SK-N-MC (cell line): Measurements from ENCODE around the gene FGF19.
"Not testable (repeated sequence)": the region's sequence is repeated elsewhere in the genome, so short reads cannot be mapped to it uniquely, and the experiment has no call there.

Source experiments
- DNase-seq: peaks from one replicate; pipeline ENCODE4 v3.0.0-alpha.2; 2011; ENCODE audit warnings: low read depth, low spot score
- H3K27ac ChIP-seq: fragments of 200-600 bp; sonication (generic); 2 replicates; pipeline ENCODE4 v1.5.1; 2016; ENCODE audit warnings: mixed run types
- H3K36me3 ChIP-seq: fragments of 200-600 bp; sonication (generic); 2 replicates; pipeline ENCODE4 v1.6.1; 2017; ENCODE audit warnings: antibody characterized with exemption, low read length, mixed read lengths; ENCODE audit not compliant: insufficient read depth
- H3K4me3 ChIP-seq: fragments of 200-600 bp; sonication (generic); 2 replicates; pipeline ENCODE4 v1.5.1; 2016
- H3K9ac ChIP-seq: fragments of 200-600 bp; sonication (generic); 2 replicates; pipeline ENCODE4 v1.8.0; 2017; ENCODE audit warnings: mixed run types, mixed read lengths; ENCODE audit not compliant: insufficient read length
- H3K9me3 ChIP-seq: fragments of 200-600 bp; sonication (generic); 2 replicates; pipeline ENCODE4 v1.6.1; 2017; ENCODE audit warnings: low read depth, mild to moderate bottlenecking, antibody characterized with exemption, low read length, moderate library complexity, mixed read lengths
- EZH2 ChIP-seq: fragments of 200-600 bp; sonication (generic); IDR thresholded peaks from one replicate; pipeline ENCODE4 v1.6.1; 2017; ENCODE audit warnings: antibody characterized with exemption
- FOXP2 ChIP-seq: optimal IDR thresholded peaks from 2 replicates; pipeline ENCODE3; 2011; ENCODE audit warnings: mild to moderate bottlenecking, moderate library complexity; ENCODE audit not compliant: insufficient read depth; ENCODE audit errors: extremely low read length, control extremely low read depth
- POLR2AphosphoS5 ChIP-seq: IDR thresholded peaks from 2 replicates; pipeline ENCODE4 v1.6.1; 2012; ENCODE audit warnings: mild to moderate bottlenecking, low read depth, low read length, borderline replicate concordance

FGF19 gene

GRCh38 chr11:69695581-69695980 is 8.2 kb downstream of the FGF19 start:
- Histone ChIP-seq H3K27ac (no peak overlapping the region), H3K36me3 (no peaks in the 10 kb centered on the region), H3K9me3 (no peaks in the 10 kb centered on the region; the same call in 1 of the 2 replicates), H3K9ac (no peak overlapping the region), H3K4me3 (no peak overlapping the region)
- TF ChIP-seq EZH2 (no peak), FOXP2 (no peak), POLR2AphosphoS5 (no peak)
- no peak for DNase-seq

GRCh38 chr11:69694781-69695180 is 9.0 kb downstream of the FGF19 start:
- Histone ChIP-seq H3K9me3 (no peaks in the 10 kb centered on the region; the same call in 1 of the 2 replicates), H3K4me3 (no peak overlapping the region), H3K27ac (peak overlapping the region; percentile 61), H3K9ac (peak overlapping the region; percentile 37), H3K36me3 (no peaks in the 10 kb centered on the region)
- TF ChIP-seq EZH2 = no peak
- no peak for TF ChIP-seq POLR2AphosphoS5
- no peak for TF ChIP-seq FOXP2
- no peak for DNase-seq

GRCh38 chr11:69692422-69692821 is 11.4 kb downstream of the FGF19 start:
- DNase-seq = no peak
- no peak overlapping the region for H3K4me3 ChIP-seq
- H3K27ac ChIP-seq = no peak overlapping the region
- H3K36me3 ChIP-seq = no peaks in the 10 kb centered on the region
- TF ChIP-seq FOXP2 (no peak), EZH2 (no peak), POLR2AphosphoS5 (no peak)
- no peak overlapping the region for H3K9ac ChIP-seq
- H3K9me3 ChIP-seq = no peaks in the 10 kb centered on the region; the same call in 1 of the 2 replicates

GRCh38 chr11:69691463-69691862 is 12.4 kb downstream of the FGF19 start:
- TF ChIP-seq EZH2 = no peak
- TF ChIP-seq FOXP2 = no peak
- TF ChIP-seq POLR2AphosphoS5 = no peak
- no peaks in the 10 kb centered on the region; the same call in 1 of the 2 replicates for H3K9me3 ChIP-seq
- DNase-seq = no peak
- peak overlapping the region; percentile 70; the same call in 1 of the 2 replicates for H3K27ac ChIP-seq
- H3K9ac ChIP-seq = no peak overlapping the region
- H3K36me3 ChIP-seq = no peaks in the 10 kb centered on the region
- H3K4me3 ChIP-seq = no peak overlapping the region

- no peak for DNase-seq
- Histone ChIP-seq H3K4me3 (no peak overlapping the region), H3K36me3 (no peaks in the 10 kb centered on the region), H3K9ac (no peak overlapping the region), H3K27ac (peak overlapping the region; percentile 42; the same call in 1 of the 2 replicates), H3K9me3 (no peaks in the 10 kb centered on the region; the same call in 1 of the 2 replicates)
- TF ChIP-seq FOXP2 = no peak
- TF ChIP-seq POLR2AphosphoS5 = no peak
- TF ChIP-seq EZH2 = no peak
Observed at GRCh38 chr11:69689484-69690319, 14.1 kb downstream of the FGF19 start.

- DNase-seq, H3K36me3 ChIP-seq, H3K9me3 ChIP-seq, H3K4me3 ChIP-seq, H3K9ac ChIP-seq: not testable (repeated sequence)
- H3K27ac ChIP-seq = 0 out of 2 replicates have a peak overlapping the region, but pooled peaks have one; percentile 50
Observed at GRCh38 chr11:69687969-69688771, 15.7 kb downstream of the FGF19 start.

GRCh38 chr11:69686856-69687255 is 17.0 kb downstream of the FGF19 start:
- TF ChIP-seq EZH2 (no peak), FOXP2 (no peak), POLR2AphosphoS5 (no peak)
- H3K27ac ChIP-seq = no peak overlapping the region
- H3K9me3 ChIP-seq = no peaks in the 10 kb centered on the region
- H3K9ac ChIP-seq = no peak overlapping the region
- no peaks in the 10 kb centered on the region for H3K36me3 ChIP-seq
- DNase-seq = no peak
- no peak overlapping the region for H3K4me3 ChIP-seq

GRCh38 chr11:69686452-69686851 is 17.4 kb downstream of the FGF19 start:
- DNase-seq = no peak
- H3K4me3 ChIP-seq = no peak overlapping the region
- H3K27ac ChIP-seq = no peak overlapping the region
- H3K9ac ChIP-seq = no peak overlapping the region
- TF ChIP-seq POLR2AphosphoS5 (no peak), FOXP2 (no peak), EZH2 (no peak)
- H3K36me3 ChIP-seq = no peaks in the 10 kb centered on the region
- no peaks in the 10 kb centered on the region for H3K9me3 ChIP-seq

GRCh38 chr11:69685348-69685747 is 18.5 kb downstream of the FGF19 start:
- no peak overlapping the region for H3K4me3 ChIP-seq

More at GRCh38 chr11:69685348-69685747, 18.5 kb downstream of the FGF19 start:
- DNase-seq = no peak
- Histone ChIP-seq H3K27ac (no peak overlapping the region), H3K9ac (no peak overlapping the region), H3K36me3 (no peaks in the 10 kb centered on the region), H3K9me3 (no peaks in the 10 kb centered on the region)
- no peak for TF ChIP-seq POLR2AphosphoS5
- no peak for TF ChIP-seq EZH2
- TF ChIP-seq FOXP2 = no peak
